ENCODE results near the gene NCR3LG1.

The NCR3LG1 gene

DNA sequence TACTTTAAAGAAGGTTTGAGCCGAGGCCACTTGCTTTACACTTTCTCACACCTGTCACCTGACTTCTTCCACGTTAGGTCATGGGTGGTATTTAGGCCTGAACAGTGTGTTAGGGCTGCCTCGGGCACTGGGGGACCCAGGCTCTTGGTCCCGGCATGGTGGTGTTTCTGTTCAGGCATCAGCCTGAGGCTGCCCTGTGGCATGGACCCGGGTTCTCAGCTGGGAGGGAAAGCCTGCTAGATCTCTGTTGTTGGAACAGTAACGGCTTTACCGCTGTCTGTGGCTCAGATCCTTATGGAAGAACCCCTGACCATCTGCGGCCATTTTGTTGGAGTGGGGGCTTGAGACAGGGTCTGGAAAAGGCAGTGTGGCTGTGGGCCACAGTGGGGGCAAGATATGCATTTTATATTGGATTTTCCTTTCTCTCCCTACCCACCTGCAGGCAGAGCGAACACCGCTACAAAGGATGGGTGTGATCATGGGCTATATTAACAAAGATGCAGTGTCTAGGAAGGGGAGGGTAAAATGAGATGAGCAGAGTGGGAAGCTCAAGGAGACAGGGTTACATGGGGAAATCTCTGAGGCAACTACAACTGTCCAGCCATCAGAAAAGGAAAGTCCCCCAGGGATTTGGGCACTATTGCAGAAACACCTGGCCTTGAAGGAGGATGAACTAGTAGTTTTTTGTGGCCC is 38.5 kb downstream of the NCR3LG1 start:
- peak overlapping the region in 1 of 7 experiments; percentile 52 for H3K4me3 ChIP-seq
- no peak overlapping the region for H3K27ac ChIP-seq

- H3K4me3 ChIP-seq, result no peak overlapping the region
- H3K27ac ChIP-seq, result no peak overlapping the region
Measured at GRCh38 chr11:17391493-17392355, 40.1 kb downstream of the NCR3LG1 start.

- H3K27ac ChIP-seq, result no peak overlapping the region
Measured at GRCh38 chr11:17392872-17393271, 41.3 kb downstream of the NCR3LG1 start.

DNA sequence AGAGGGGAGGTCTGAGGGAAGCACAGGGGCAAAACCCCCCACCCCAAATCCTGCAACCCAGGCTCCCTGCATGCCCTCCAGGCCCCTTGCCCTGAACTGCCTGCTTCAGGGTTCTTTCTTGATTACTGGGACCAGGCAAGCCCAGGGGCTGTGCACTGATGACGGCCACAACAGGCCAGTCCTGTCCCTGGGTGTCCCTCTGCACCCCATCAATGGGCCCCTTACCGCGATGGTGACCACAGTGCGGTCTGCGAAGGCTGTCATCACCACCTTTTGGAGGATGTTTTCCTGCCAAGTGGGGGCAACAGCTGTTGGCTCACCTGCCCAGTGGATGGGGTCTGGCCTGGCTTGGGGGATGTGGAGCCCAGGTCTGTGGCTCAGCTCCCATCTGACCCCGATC is 41.9 kb downstream of the NCR3LG1 start:
- no peak overlapping the region for H3K4me3 ChIP-seq
- H3K27ac ChIP-seq, result no peak overlapping the region

More at GRCh38 chr11:17392872-17393271, 41.3 kb downstream of the NCR3LG1 start:
- H3K4me3 ChIP-seq, result no peak overlapping the region

DNA sequence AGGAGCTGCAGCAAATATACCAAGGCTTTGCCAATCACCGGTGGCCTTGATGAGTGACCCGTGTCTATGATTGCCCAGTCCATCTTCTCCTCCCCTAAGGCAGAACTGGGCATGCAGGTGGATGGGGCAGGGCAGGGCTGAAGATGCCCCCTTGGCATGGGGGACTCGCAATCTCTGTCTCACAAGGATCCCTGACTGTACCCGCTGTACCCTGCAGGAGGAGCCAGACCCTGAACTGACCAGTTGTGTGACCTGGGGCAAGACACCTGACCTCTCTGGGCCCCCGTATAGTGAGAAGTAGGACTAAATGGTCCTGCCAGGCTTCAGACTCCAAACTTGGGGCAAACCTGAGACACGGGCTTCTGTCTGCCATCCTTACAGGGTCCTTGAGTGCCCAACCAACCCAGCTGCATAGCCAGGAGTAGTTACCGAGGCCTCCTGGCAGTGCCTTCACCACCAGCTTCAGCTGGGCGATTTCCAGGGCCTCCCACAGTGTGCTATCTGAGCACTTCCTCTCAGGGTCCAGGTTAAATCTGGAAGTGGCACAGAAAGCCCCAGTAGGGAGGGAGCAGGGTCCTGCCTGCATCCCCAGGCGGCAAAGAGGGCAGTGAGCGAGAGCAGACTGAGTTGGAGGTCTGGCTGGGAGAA is 43.3 kb downstream of the NCR3LG1 start:
- no peak overlapping the region for H3K27ac ChIP-seq
- H3K4me3 ChIP-seq, result no peak overlapping the region

DNA sequence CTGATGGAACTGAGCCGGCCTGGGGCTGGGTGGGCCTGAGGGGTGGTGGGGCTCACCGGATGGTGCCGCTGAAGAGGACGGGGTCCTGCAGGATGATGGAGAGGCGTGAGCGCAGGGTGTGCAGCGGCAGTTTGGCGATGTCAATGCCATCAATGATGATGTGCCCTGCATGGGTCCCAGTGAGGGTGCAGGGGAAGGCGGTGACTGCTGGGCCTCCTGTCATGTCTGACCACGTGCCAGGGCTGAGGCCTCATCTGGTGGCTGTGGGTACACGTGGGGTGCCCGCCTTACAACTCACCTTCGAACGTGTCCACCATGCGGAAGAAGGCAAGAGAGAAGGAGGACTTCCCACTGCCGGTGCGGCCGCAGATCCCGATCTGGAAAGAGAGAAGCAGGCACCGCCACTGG is 44.0 kb downstream of the NCR3LG1 start:
- Histone ChIP-seq H3K4me3 (no peak overlapping the region), H3K27ac (no peak overlapping the region)

- H3K4me3 ChIP-seq, result no peak overlapping the region
Measured at GRCh38 chr11:17395978-17396377, 44.4 kb downstream of the NCR3LG1 start.

GRCh38 chr11:17396598-17397310 is 45.2 kb downstream of the NCR3LG1 start:
- H3K4me3 ChIP-seq, result no peak overlapping the region
- H3K27ac ChIP-seq, result no peak overlapping the region

More at GRCh38 chr11:17395978-17396377, 44.4 kb downstream of the NCR3LG1 start:
- H3K27ac ChIP-seq, result no peak overlapping the region

DNA sequence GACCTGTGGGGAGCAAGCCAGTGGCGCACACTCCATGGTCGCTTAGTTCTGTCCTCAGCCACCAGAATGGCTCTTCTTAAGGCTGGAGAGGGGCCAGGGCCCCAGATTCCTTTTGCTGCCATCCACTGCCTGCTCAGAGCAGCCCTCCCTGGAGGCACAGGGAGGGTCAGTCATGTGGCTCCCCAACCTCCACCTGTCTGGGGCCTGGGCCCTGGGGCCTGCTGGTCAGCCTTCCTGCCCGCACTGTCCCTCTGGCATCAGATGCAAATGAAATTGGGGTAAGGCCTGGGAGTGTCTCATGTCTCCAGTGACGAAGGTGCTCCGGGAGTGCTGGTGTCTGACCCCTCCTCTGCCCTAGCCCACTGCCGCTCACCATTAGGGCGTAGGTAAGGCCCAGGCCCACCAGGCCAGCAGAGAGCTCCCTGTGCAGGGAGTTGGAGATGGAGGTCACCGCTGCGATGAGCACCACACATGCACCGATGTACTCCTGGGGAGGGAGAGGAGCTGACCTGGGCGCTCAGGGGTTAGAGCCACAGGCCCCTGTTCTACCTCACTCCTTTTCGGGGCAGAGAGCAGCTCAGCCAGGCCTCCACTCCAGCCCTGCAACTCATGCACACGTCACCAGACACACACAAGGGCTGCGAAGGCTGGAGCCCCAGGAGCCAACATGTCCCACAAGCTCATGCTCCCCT is 45.9 kb downstream of the NCR3LG1 start:
- Histone ChIP-seq H3K4me3 (no peak overlapping the region), H3K27ac (no peak overlapping the region)

GRCh38 chr11:17399236-17399635 is 47.6 kb downstream of the NCR3LG1 start:
- H3K27ac ChIP-seq, result no peak overlapping the region
- no peak overlapping the region for H3K4me3 ChIP-seq

- H3K4me3 ChIP-seq, result no peak overlapping the region
- H3K27ac ChIP-seq, result no peak overlapping the region
Measured at GRCh38 chr11:17400048-17400775, 48.6 kb downstream of the NCR3LG1 start.

GRCh38 chr11:17401316-17401715 is 49.7 kb downstream of the NCR3LG1 start:
- Histone ChIP-seq H3K27ac (no peak overlapping the region), H3K4me3 (no peak overlapping the region)

- Histone ChIP-seq H3K27ac (no peak overlapping the region), H3K4me3 (no peak overlapping the region)
Measured at GRCh38 chr11:17401841-17402240, 50.2 kb downstream of the NCR3LG1 start.

DNA sequence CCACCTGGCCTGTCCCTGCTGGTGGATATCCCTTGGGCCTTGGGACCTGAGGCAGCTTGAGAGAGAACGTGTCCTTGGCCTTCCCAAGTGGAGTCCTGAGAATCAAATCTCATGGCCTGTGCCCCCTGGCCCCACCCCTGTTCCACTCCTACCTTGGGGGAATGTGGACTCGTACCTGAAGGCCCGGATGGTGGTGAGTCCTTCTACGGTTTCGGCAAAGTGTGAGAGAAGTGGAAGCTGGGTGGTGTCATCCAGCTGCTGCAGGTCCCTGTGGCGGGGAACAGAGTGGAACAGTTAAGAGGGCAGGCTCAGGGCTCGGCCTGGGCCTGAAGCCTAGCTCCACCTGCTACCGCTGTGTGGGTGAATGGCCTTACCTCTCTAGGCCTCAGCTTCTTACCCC is 50.9 kb downstream of the NCR3LG1 start:
- H3K4me3 ChIP-seq, result no peak overlapping the region
- H3K27ac ChIP-seq, result no peak overlapping the region

DNA sequence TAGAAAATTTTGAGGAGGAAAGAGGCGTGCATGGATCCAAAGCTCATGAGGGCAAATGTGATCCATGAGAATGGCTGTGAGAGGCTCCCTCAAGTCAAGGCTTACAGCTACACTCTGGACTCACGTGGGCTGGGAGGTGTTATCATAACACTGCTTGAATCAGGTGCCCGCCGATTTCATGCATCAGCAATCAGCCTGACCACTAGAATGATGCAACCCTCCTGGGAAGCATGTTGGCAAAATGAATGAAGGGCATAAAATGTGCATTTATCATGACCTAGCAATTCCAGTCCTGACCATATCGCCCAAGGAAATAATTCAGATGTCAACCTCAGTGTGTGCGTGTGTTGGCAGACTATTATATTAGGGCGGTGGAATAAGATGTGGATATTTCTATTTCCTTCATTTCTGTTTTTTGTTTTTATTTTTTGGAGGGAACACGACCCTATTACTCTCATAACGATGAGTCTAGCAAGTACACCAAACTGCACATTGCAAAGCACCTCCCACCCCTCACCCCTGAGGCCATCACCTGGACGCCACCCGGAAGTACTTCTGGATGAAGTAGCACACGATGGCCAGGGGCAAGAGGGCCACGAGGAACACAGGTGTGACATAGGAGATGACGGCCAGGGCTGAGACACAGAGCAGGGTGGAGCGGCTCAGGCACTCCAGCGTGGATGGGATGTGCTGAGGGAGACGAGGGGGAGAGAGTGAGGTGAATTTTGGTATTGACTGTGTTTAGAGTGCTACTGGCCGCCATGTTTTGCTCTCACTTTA is 52.6 kb downstream of the NCR3LG1 start:
- no peak overlapping the region for H3K4me3 ChIP-seq
- no peak overlapping the region for H3K27ac ChIP-seq

- H3K4me3 ChIP-seq, result no peak overlapping the region
- peak overlapping the region in 2 of 21 experiments; percentile 12 to 15 for H3K27ac ChIP-seq
Measured at GRCh38 chr11:17405232-17406005, 53.8 kb downstream of the NCR3LG1 start.
